ENCODE results near the gene LPP.

LPP gene

DNA sequence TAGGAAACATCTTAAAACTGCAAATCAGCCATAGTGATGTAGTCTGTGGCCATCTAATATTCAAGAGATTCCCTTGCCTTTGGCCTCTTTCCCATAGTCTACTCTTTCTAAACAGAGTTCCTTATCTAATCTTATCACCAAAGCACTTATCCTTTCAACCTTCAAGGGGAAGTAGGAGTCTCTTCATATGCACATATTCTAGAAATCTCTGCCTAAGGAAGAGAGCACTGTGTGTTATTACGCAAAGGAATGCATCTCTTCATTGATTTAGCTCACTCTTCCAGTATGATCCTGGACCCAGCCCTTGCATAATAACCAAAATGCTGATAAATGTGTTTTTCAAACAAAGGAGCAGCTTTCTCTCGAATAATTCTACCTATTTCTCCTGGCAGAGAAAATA, 764.1 kb downstream of the LPP start:
- DNase-seq (ENCODE audit: low spot score), result no peak

DNA sequence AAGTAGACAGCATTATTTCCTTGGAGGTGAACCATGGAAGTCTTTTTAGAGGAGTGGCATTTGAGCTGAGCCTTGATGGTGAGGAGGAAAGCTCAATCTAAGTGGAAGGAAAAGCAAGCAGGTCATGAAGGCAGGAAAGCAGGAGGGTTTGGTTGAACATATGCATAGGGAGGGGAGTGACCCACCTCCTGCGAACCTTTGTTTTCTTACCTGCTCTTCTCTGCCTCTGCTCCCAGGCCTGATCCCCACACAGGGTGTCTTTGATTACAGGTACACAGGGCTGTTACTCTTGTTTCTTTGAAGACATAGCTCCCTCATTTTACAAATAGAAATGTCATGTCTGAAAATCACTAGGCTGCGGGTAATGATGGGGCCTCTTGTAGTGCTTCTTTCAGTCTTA, 769.7 kb downstream of the LPP start:
- no peak for DNase-seq (ENCODE audit: low spot score)

DNA sequence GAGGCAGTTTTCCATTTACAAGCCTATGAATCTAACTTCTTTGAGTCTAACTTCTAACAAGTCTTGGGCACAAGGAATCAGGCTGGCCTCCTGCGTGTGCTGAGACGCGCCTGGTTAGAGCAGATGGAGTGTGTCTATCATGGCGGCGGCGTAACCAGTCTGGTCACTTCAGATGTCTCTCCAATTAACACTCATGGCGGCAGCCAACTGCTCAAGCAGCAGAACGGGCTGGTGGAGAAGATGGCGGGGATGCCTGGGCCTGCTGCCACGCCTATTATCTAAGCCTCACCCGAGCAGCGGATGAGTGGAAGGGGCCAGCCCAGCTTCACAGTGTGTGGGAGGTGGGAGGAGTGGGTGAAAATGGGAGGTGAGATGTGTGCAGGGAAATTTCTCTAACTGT, 771.4 kb downstream of the LPP start:
- no peak for DNase-seq (ENCODE audit: low spot score)

DNA sequence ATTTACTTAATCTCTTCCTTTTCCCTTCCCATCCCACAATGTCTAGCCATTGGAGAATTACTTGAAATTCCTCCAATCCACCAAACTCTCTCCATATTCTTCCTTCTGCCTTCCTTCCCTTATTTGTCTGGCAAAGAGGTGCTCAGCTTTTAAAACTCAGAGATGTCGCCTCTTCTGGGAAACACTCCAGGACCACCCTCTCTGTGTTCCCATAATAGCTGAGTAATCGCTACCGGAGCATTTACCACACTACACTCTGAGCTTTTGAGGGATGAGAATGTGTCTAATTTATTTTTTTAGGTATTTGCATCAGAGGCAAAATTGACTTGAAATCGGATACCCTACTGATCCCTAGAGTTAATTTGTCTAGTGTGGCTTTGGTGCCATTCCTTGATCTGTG, 772.2 kb downstream of the LPP start:
- DNase-seq (ENCODE audit: low spot score), result no peak

DNA sequence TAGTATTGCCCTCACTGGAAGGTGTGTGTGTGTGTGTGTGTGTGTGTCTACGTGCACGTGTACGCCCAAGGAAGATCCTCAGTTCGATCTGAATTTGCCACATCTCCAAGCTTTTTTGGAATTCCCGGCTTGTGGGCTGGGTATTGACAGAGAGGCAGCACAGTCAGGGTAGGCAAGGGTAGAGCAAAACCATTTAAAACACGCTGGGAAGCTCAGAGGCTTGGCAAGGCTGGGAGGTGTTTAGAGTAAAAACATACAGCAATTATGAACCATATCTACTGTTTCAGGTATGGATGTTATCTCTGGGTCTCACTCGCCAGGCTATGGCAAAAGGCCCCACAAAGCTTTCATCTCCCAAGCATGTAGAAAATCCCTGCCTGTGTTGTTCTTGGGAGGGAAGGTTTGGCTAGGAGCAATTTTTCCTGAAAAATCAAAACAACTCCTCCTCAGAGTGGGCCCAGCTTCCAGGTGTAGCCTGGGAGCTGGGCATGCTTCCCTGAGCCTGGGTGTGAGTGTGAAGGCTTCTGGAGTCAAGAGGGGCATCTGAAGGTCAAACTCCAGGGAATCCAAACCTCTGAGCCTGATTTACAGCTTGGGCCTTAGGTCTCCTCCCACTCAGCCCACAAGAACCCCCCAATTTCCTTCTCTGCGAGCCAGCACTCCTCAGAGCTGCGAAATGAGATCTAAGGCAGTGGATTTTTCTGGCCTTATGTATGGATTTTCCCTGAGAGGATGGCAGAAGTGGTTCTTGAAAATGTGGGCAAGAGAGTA, 773.0 kb downstream of the LPP start:
- DNase-seq (ENCODE audit: low spot score), result no peak

DNA sequence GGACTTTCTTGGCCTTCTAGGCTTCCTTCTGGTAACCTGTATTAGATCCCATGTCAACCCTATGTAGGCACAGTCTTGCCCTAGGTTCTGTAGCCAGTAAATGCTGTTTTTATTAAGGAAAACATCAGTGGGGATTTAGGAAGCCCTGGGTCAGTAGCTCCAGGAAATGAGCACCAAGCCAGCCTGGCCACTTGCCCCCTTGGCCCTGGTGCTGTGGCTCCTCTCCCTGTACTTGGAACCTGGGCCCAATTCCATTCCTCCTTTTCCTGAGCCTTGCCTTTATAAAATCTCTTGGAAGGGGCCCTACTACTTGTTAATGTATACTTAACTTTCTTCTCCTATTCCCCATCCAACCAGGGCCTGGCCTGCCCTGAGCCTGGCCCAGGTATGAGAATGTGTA, 774.0 kb downstream of the LPP start:
- DNase-seq (ENCODE audit: low spot score), result no peak

DNA sequence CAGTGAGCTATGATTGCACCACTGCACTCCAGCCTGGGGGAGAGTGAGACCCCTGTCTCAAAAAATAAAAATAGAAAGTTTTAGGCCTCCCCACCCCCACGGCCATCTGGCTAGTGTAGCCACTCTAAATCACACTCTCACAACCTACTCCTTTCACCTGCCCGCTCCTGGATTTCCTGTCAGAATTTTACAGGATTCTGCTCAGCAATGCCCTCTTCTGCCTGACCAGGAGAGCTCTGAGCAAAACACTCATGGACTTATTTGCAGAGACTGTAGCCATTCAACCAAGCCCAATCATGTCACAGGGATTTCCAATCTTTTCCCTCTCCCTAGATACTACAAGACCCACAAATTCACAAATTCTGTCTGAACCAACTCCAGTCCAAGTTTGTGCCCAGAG, 775.2 kb downstream of the LPP start:
- DNase-seq (ENCODE audit: low spot score), result no peak

DNA sequence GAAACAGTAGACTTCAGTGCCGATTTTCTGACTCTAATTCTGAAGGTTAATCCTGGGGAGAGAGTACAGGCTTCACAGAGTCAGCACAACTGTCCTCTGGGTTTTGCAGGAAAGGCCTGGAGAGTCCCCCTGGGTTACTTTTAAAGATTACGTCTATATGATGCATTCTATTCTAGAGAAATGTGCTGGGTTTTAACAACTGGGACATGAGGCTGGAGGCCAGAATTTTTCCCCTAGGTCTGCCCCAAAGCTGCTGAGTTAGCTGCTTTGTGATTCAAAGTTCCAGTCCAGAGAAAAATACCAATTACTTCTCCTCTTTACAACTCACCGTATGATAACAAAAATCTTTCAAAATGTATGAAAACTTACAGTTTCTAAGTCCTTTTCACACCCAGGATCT, 777.1 kb downstream of the LPP start:
- DNase-seq (ENCODE audit: low spot score), result no peak

DNA sequence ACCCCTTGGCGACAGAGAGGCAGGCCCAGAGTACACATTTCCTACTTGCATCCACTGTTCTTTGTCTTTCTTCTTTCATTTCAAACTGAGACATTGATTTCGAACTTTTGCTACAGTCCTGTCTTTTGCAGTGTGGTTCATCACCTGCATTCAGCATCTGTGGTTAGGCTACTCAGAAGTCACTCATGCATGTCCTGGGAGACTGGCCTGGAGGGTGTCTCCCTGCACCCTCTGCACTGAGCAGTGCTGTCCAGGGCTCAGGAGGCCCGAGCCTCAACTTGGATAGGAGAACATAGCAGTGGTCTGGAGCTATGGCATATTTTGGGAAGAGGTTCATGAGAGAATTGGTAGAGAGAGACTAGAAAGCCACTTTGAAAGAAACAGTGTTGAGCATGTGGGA, 777.6 kb downstream of the LPP start:
- DNase-seq (ENCODE audit: low spot score), result no peak

DNA sequence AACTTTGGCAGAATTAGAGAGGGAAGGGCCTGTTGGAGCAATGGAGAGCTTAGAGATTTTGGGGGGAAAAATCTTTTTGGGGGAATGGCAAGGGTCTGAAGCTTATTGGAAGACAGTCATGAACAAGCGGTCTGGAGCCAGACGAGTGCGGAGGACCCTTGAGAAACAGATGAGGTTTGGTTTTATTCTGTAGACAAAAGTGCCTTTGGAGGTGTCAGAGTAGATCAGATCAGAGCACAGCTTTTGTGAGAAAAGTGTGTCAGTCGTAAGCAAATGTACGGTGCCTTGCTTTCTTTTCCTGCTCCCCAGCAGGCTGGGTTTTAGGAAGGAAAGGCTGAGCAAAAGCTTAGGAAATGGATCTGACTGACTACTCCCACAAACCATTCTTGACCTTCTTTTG, 781.0 kb downstream of the LPP start:
- DNase-seq (ENCODE audit: low spot score), result no peak

DNA sequence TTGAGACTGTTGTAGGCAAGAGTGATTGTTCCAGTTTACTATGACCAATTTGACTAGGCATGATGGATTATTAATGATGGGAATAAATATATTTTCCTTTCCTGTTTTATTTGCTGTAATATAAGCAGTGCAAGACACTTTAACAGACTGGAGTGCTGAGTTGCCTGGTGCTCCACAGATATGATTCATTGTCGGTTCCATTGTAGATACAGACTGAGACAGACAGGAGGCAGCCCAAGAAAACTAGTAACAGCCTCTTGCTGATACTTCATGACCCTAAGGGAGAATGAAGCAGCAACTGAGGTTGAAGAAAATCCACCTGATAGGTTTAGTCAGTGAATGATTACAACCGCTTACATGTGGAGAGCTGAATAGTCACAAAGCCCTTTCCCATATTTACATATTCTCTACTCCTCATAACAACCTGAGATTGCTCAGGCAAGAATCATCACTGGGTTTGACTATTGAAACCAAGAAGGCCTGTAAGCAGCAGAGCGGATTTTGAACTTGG, 782.7 kb downstream of the LPP start:
- DNase-seq (ENCODE audit: low spot score), result no peak

DNA sequence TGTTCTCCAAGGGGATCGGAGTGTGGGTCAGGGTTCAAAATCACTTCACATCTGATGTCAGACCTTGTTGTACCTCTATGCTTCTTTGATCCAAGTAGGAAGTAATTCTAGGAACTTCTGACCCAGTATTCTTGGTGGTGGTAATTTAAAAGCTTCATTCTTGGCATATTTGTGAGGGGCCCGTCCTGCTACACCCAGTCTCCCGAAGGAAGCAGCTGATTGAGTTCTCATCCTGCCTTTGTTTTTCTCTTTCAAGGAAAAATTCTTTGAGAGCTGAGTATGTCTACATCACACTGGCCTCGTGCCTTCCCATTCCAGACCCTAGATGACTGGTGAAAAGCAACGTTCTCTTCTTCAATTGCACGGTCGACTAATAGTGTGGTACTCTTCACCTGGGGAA, 783.4 kb downstream of the LPP start:
- DNase-seq (ENCODE audit: low spot score), result no peak

DNA sequence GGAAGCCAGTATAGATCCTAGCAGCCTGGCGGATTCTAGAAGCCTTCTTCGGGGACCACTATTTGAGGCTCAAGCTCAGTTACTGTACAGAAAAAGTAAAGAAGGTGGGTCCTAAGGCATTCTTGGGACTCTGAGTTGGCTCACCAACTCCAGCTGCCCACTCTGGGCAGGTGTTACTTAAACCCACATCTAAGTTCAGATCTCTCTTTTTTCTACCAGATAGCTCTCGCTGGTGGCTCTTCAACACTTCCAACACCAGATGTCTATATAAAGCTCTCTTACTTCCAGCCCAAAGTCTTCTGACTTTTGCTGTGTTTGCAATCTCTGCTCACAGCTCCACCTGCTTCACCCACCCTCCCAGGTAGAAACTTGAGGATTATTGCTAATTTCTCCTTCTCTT, 785.0 kb downstream of the LPP start:
- DNase-seq (ENCODE audit: low spot score), result no peak

DNA sequence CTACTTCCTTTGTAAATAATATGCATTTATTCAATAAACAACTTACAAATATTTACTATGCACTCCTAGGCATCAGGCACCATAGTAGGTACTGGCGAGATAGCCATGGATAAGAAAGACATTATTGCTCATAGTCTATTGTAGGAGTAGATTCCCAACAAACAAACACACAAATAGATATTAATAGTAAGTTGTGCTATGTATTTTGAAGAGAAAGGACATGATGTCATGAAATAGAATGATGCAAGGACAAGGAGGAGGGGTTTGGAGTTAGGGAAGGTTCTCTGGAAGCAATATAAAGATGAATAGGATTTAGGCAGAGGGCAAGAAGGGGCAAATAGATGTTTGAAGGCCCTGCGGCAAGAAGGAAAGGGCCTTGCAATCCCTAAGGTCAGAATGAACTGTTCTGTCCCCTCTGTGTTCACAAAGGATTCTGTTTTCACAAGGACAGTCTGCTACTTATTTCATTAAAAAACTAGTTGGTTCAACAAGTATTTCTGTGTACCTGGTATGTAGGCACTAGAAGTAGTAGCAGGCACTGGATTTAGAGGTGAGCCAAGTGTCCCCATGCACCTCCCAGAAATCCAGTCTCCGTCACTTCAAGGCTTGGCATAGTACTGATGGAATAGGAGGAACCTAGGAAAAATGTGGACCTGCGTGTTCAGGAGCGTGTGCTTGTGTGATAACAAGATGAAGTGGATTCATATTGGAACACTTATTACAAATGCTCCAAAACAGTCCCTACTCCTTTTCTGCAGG, 786.0 kb downstream of the LPP start:
- DNase-seq (ENCODE audit: low spot score), result no peak

Measured in COLO829 (cell line).